Uterus (tissue), 4 donors: ENCODE measurements around the gene ARHGEF4. TPM values are rescaled to one million over a fixed set of nuclear protein-coding genes. Genes with fewer than 3 reads are reported as not detected.

ENCODE experiments used
- DNase-seq, 2 donors: peaks; one replicate each; pipeline ENCODE4 v3.0.0-alpha.2; 2019 to 2020
- H3K27ac ChIP-seq, 2 donors: fragments of 200-600 bp; sonication (generic); 1 replicate in 1 of 2; 2 replicates in 1 of 2; pipeline ENCODE4 v1.5.1; 2016 to 2018
- H3K27me3 ChIP-seq, 2 donors: fragments of 200-600 bp; sonication (generic); one replicate each; pipeline ENCODE4 v1.5.1; 2018 to 2019; ENCODE audit warnings: control low read depth in 1 of 2
- H3K36me3 ChIP-seq, 2 donors: fragments of 200-600 bp; sonication (generic); one replicate each; pipeline ENCODE4 v1.5.1; 2019; ENCODE audit warnings: control low read depth in 1 of 2
- H3K4me1 ChIP-seq, 2 donors: fragments of 200-600 bp; sonication (generic); one replicate each; pipeline ENCODE4 v1.5.1; 2018 to 2019; ENCODE audit warnings: control low read depth in 1 of 2
- H3K4me3 ChIP-seq, 2 donors: fragments of 200-600 bp; sonication (generic); 1 replicate in 1 of 2; 2 replicates in 1 of 2; pipeline ENCODE4 v1.5.1; 2018 to 2019; ENCODE audit warnings: mild to moderate bottlenecking in 1 of 2
- H3K9me3 ChIP-seq, 2 donors: fragments of 200-600 bp; sonication (generic); one replicate each; pipeline ENCODE4 v1.5.1; 2019; ENCODE audit warnings: control low read depth in 1 of 2
- CTCF ChIP-seq, 4 experiments: fragments of 200-600 bp in 2 of 4; fragments of 450-650 bp in 2 of 4; sonication (generic) in 2 of 4; IDR thresholded peaks; one replicate each; pipeline ENCODE4 v1.5.1; 2016 to 2019; ENCODE audit warnings: antibody characterized with exemption in 4 of 4, mild to moderate bottlenecking in 2 of 4, moderate library complexity in 1 of 4
- POLR2A ChIP-seq, 2 donors: fragments of 450-650 bp; IDR thresholded peaks; one replicate each; pipeline ENCODE4 v1.6.1; 2016; ENCODE audit warnings: antibody characterized with exemption in 2 of 2, mild to moderate bottlenecking in 1 of 2, moderate library complexity in 1 of 2
- intact Hi-C: fragments of 100-400 bp; cut with DNase I; formaldehyde crosslinking; loops from one replicate; pipeline ENCODE4 v1.15.1; 2023; ENCODE audit warnings: low total_unique reads
- total RNA-seq, 4 donors: library from RNA; depleted of rRNA in 3 of 4; stranded (reverse); fragments of >200 nt in 3 of 4; gene quantifications; one replicate each; pipeline versions ENCODE4 v1.1.0 to v1.2.4, GENCODE V29; 2014 to 2023
- donor health status: DM: yes; HTN: yes; CAD: no.

ARHGEF4 gene
- total RNA-seq, 4 donors from 2014 or later: 1.8 to 26.2 (median 9.6) TPM

DNA sequence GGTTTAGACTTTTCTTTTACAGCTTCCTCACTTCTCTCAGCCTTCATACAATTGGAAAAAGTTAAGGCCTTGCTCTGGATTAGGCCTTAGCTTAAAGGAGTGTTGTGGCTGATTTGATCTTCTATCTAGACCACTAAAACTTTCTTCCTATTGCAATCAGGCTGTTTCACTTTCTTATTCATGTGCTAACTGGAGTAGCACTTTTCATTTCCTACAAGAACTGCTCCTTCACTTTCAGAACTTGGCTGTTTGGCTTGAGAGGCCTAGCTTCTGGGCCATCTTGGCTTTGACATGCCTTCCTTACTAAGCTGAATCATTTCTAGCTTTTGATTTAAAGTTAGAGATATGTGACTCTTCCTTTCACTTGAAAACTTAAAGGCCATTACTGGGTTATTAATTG, 114.3 kb downstream of the ARHGEF4 start:
- Histone ChIP-seq H3K27me3 (no peaks in the 10 kb centered on the region), H3K9me3 (peaks cover 0 to 11% of the 10 kb centered on the region in 2 donors), H3K4me3 (no peak overlapping the region), H3K27ac (no peak overlapping the region), H3K4me1 (no peaks in the 10 kb centered on the region), H3K36me3 (no peaks in the 10 kb centered on the region)
- intact Hi-C loops: no loop called here
- DNase-seq: no peak
- no peak for TF ChIP-seq POLR2A (IDR thresholded peaks at IDR 0.05)
- no peak for TF ChIP-seq CTCF (IDR thresholded peaks at IDR 0.05)

DNA sequence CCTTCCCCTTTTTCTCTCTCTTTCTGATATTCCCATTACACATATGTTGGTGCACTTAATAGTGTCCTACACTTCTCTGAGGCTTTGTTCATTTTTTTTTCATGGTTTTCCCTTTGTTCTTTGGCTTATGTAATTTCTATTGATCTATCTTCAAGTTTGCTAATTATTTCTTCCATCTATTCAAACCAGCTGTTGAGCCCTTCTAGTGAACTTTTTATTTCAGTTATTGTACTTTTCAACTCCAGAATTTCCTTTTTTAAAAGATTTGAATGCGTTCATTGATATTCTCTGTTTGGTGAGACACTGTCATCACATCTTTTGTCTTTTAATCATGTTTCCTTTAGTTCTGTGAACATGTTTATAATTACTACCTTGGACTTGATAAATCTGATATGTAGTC, 118.2 kb downstream of the ARHGEF4 start:
- TF ChIP-seq POLR2A (IDR thresholded peaks at IDR 0.05) (no peak), CTCF (IDR thresholded peaks at IDR 0.05) (no peak)
- DNase-seq: no peak
- Histone ChIP-seq H3K4me1 (no peaks in the 10 kb centered on the region), H3K9me3 (peaks cover 0 to 11% of the 10 kb centered on the region in 2 donors), H3K36me3 (no peaks in the 10 kb centered on the region), H3K27ac (no peak overlapping the region), H3K4me3 (no peak overlapping the region), H3K27me3 (no peaks in the 10 kb centered on the region)
- intact Hi-C loops: no loop called here

- H3K36me3 ChIP-seq: no peaks in the 10 kb centered on the region
- DNase-seq: no peak
- no peak overlapping the region for H3K27ac ChIP-seq
- peaks cover 0 to 11% of the 10 kb centered on the region in 2 donors for H3K9me3 ChIP-seq
- TF ChIP-seq CTCF (IDR thresholded peaks at IDR 0.05) (no peak), POLR2A (IDR thresholded peaks at IDR 0.05) (no peak)
- intact Hi-C loops: no loop called here
- no peaks in the 10 kb centered on the region for H3K4me1 ChIP-seq
- no peaks in the 10 kb centered on the region for H3K27me3 ChIP-seq
- no peak overlapping the region for H3K4me3 ChIP-seq
These were observed 121.2 kb downstream of the ARHGEF4 start for GRCh38 chr2:130957915-130958314.

DNA sequence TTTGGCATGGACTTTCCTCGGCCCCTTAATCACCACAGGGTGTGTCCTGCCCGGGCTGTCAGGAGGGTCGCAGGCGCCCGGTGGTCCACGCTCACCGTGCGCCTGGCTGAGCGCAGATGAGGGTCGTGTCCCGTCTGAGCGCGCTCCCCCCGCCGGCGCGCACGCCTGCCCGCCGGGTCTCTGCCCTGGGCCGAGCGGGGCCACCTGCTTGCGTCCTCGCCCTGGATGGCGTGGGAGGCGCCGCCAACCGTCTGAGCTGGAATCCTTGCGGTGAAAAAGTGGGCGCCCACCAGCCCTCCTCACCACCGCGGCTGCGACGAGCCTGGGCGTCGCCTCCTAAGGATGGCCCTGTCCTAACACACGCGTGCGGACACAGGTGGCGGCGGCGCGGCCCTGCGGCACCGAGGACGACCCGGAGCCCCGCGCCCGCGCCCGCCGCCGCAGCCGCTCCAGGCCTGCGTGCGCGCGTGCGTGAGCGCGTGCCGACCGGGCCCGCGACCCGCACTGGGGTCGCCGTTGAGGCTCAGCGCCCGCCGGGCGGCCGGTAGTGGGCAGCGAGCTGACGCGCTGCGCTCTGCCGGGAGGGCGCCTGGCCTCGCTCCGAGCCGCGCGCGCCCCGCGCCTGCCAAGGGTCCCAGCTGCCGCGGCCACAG, 126.6 kb downstream of the ARHGEF4 start:
- H3K27ac ChIP-seq: no peak overlapping the region
- H3K4me3 ChIP-seq: no peak overlapping the region
- DNase-seq: no peak
- H3K9me3 ChIP-seq: no peaks in the 10 kb centered on the region
- peaks cover 0 to 11% of the 10 kb centered on the region in 2 donors for H3K27me3 ChIP-seq
- TF ChIP-seq CTCF (IDR thresholded peaks at IDR 0.05): no peak
- no peak for TF ChIP-seq POLR2A (IDR thresholded peaks at IDR 0.05)
- no peaks in the 10 kb centered on the region for H3K36me3 ChIP-seq
- intact Hi-C loops: no loop called here
- peaks cover 0 to 4% of the 10 kb centered on the region in 2 donors for H3K4me1 ChIP-seq

GRCh38 chr2:130963849-130964793, 127.4 kb downstream of the ARHGEF4 start:
- intact Hi-C loops: no loop called here
- peaks cover 0 to 4% of the 10 kb centered on the region in 2 donors for H3K4me1 ChIP-seq
- no peak for DNase-seq
- H3K27ac ChIP-seq: no peak overlapping the region
- H3K4me3 ChIP-seq: no peak overlapping the region
- no peaks in the 10 kb centered on the region for H3K9me3 ChIP-seq
- TF ChIP-seq POLR2A (IDR thresholded peaks at IDR 0.05) (no peak), CTCF (IDR thresholded peaks at IDR 0.05) (no peak)
- no peaks in the 10 kb centered on the region for H3K36me3 ChIP-seq
- peaks cover 0 to 11% of the 10 kb centered on the region in 2 donors for H3K27me3 ChIP-seq
